HepG2 (cell line): ENCODE data around the gene NAT14. TPM values are rescaled to one million over a fixed set of nuclear protein-coding genes. Genes with fewer than 3 reads are reported as not detected.
A peak's percentile ranks its signal among the peaks of the same experiment; 100 is the strongest.

Source experiments
- ATAC-seq: fragments of 200-7000 bp; cut with Tn5 transposase; 3 replicates; pipeline ENCODE4 v1.9.1; 2020; ENCODE audit warnings: mild to moderate bottlenecking, moderate library complexity
- BruUV-seq: library from RNA; stranded (reverse); fragments of 400-500 nt; replicated peaks from 2 replicates; lab custom pipeline; 2021; lab: Mats Ljungman, UMichigan
- CTCF ChIA-PET: fragments of 300-600 bp; formaldehyde crosslinking; extraction: SDS; loops from one replicate; lab custom pipeline; 2021; ENCODE audit warnings: low total read pairs, inconsistent platforms, low intra/inter-chr PET ratio; lab: Yijun Ruan, JAX
- POLR2A ChIA-PET: fragments of 350-600 bp; sonication (Branson Sonifier 250); formaldehyde crosslinking; loops from one replicate; lab custom pipeline; 2020; ENCODE audit warnings: antibody characterized with exemption, inconsistent platforms; lab: Yijun Ruan, JAX
- DNase-seq: peaks from one replicate; pipeline ENCODE4 v3.0.0-alpha.2; 2015; ENCODE audit warnings: low spot score
- FAIRE-seq: peaks from 3 replicates; lab custom pipeline; 2011; peaks lifted over from hg19 to GRCh38; lab: Jason Lieb, UNC
- H2AFZ ChIP-seq: one replicate; pipeline ENCODE4 v1.6.1; 2011; ENCODE audit warnings: low read length, inconsistent platforms
- H3K27ac ChIP-seq: fragments of 300-600 bp; 3 replicates; pipeline ENCODE4 v1.8.0; 2011; ENCODE audit warnings: mixed run types, mild to moderate bottlenecking, mixed read lengths, low read length, inconsistent platforms; ENCODE audit not compliant: insufficient read depth; ENCODE audit errors: extremely low read length
- H3K27me3 ChIP-seq, 2 experiments: fragments of 200-600 bp in 1 of 2; 2 replicates in 1 of 2; 3 replicates in 1 of 2; pipeline versions ENCODE4 v1.6.0 to v1.8.0; 2011; ENCODE audit warnings: low read length in 2 of 2, mild to moderate bottlenecking in 2 of 2, moderate library complexity in 2 of 2, inconsistent platforms in 1 of 2; ENCODE audit not compliant: insufficient read depth in 2 of 2, control insufficient read depth in 1 of 2
- H3K36me3 ChIP-seq, 2 experiments: fragments of 200-600 bp in 1 of 2; replicated peaks in 1 of 2; 2 replicates in 1 of 2; 3 replicates in 1 of 2; pipeline versions ENCODE4 v1.5.1 to v1.8.0; 2011; ENCODE audit warnings: low read length in 2 of 2, inconsistent platforms in 1 of 2; ENCODE audit not compliant: insufficient read depth in 2 of 2, control insufficient read depth in 1 of 2
- H3K4me1 ChIP-seq: 2 replicates; pipeline ENCODE4 v1.5.1; 2012; ENCODE audit warnings: low read length, inconsistent platforms; ENCODE audit not compliant: insufficient read depth
- H3K4me2 ChIP-seq: 2 replicates; pipeline ENCODE4 v1.6.0; 2011; ENCODE audit warnings: low read depth, low read length, inconsistent platforms
- H3K4me3 ChIP-seq, 3 experiments: fragments of 200-600 bp in 1 of 3; sonication (generic), shearing (Covaris generic) in 1 of 3; replicated peaks in 1 of 3; 2 replicates each; pipeline ENCODE4 v1.5.1; 2011 to 2016; ENCODE audit warnings: low read length in 3 of 3, inconsistent platforms in 2 of 3, low read depth in 2 of 3, mild to moderate bottlenecking in 2 of 3, control low read depth in 1 of 3, mixed read lengths in 1 of 3; ENCODE audit not compliant: insufficient read depth in 1 of 3
- H3K79me2 ChIP-seq: one replicate; pipeline ENCODE4 v1.6.1; 2011; ENCODE audit warnings: low read length, inconsistent platforms; ENCODE audit not compliant: insufficient read depth
- H3K9ac ChIP-seq: 2 replicates; pipeline ENCODE4 v1.6.0; 2011; ENCODE audit warnings: mild to moderate bottlenecking, low read depth, low read length, inconsistent platforms; ENCODE audit not compliant: insufficient read depth
- H3K9me3 ChIP-seq: 2 replicates; pipeline ENCODE4 v1.5.1; 2012; ENCODE audit warnings: mild to moderate bottlenecking, low read length
- H4K20me1 ChIP-seq: 2 replicates; pipeline ENCODE4 v1.6.0; 2011; ENCODE audit warnings: inconsistent platforms, mild to moderate bottlenecking, low read length, moderate library complexity; ENCODE audit not compliant: insufficient read depth
- AGO1 ChIP-seq: fragments of 200-400 bp; formaldehyde crosslinking; IDR thresholded peaks from 2 replicates; pipeline ENCODE4 v1.6.1; 2017; ENCODE audit warnings: mild to moderate bottlenecking, low read depth, low read length, moderate library complexity; ENCODE audit not compliant: poor library complexity, severe bottlenecking
- KDM2A ChIP-seq: sonication (generic); formaldehyde crosslinking; IDR thresholded peaks from 2 replicates; pipeline ENCODE4 v1.4.0; 2020; ENCODE audit warnings: low read depth, missing genetic modification reagents, borderline replicate concordance
- LRRFIP1 ChIP-seq: sonication (generic); formaldehyde crosslinking; conservative IDR thresholded peaks from 2 replicates; pipeline ENCODE4 v1.4.0; 2020; ENCODE audit warnings: missing genetic modification reagents
- NFYC ChIP-seq: IDR thresholded peaks from 2 replicates; pipeline ENCODE4 v1.6.1; 2016; ENCODE audit warnings: missing genetic modification reagents, missing compliant biosample characterization
- PLSCR1 ChIP-seq: sonication (generic); formaldehyde crosslinking; IDR thresholded peaks from 2 replicates; pipeline ENCODE4 v1.5.0; 2020; ENCODE audit warnings: missing genetic modification reagents, mild to moderate bottlenecking, borderline replicate concordance
- RBFOX2 ChIP-seq: fragments of 200-400 bp; formaldehyde crosslinking; IDR thresholded peaks from 2 replicates; pipeline ENCODE4 v1.6.1; 2017; ENCODE audit warnings: low read depth, mild to moderate bottlenecking, low read length
- RBM39 ChIP-seq: fragments of 200-400 bp; formaldehyde crosslinking; IDR thresholded peaks from one replicate; pipeline ENCODE4 v1.6.1; 2018; ENCODE audit warnings: antibody characterized with exemption, mild to moderate bottlenecking, low read depth, low read length; ENCODE audit not compliant: poor library complexity, severe bottlenecking
- U2AF2 ChIP-seq: fragments of 200-400 bp; formaldehyde crosslinking; IDR thresholded peaks from 2 replicates; pipeline ENCODE4 v1.6.1; 2017; ENCODE audit warnings: low read depth, mild to moderate bottlenecking, low read length
- ZNF557 ChIP-seq: sonication (generic); formaldehyde crosslinking; IDR thresholded peaks from 2 replicates; pipeline ENCODE4 v1.4.0; 2020; ENCODE audit warnings: missing genetic modification reagents
- ZNF704 ChIP-seq: sonication (generic); formaldehyde crosslinking; IDR thresholded peaks from 2 replicates; pipeline ENCODE4 v1.8.1; 2023; ENCODE audit warnings: mild to moderate bottlenecking, inconsistent platforms, moderate library complexity, missing genetic modification reagents, borderline replicate concordance
- WGBS: methylation state at CpG from one replicate; pipeline ENCODE4 v1.1.6; 2017; ENCODE audit warnings: low lambda C conversion rate; 5-methylcytosine and 5-hydroxymethylcytosine counted together
- in situ Hi-C: cut with HindIII; loops from 2 replicates; pipeline ENCODE4 v1.10.0; 2017; ENCODE audit warnings: low pct_unique_long_range_greater_than_20kb; ENCODE audit not compliant: extremely low pct_ligation_motif_present
- intact Hi-C: fragments of 100-400 bp; cut with micrococcal nuclease; formaldehyde crosslinking; loops from one replicate; pipeline ENCODE4 v1.10.0; 2022; ENCODE audit not compliant: unreplicated experiment
- polyA plus RNA-seq, 8 experiments: library from polyadenylated mRNA; depleted of rRNA in 3 of 8; stranded (reverse) in 7 of 8; unstranded in 1 of 8; fragments of >200 nt; fragmentation: Illumina TruSeq in 4 of 8; extraction: Trizol in 4 of 8; gene quantifications; 2 replicates each; pipeline versions ENCODE4 v1.2.1 to v1.2.3, GENCODE V29; 2011 to 2016; ENCODE audit warnings: low read depth in 4 of 8, missing spikeins in 1 of 8, mixed read lengths in 1 of 8; ENCODE audit not compliant: insufficient read depth in 1 of 8
- total RNA-seq, 5 experiments: library from RNA; depleted of rRNA; stranded (reverse); fragments of >200 nt; fragmentation: Illumina TruSeq; extraction: Trizol; gene quantifications; 2 replicates each; pipeline ENCODE4 v1.2.3, GENCODE V29; 2016; ENCODE audit warnings: low read depth in 1 of 5
- TF ChIP-seq, protein P1 (sequence below): sonication (generic); formaldehyde crosslinking; IDR thresholded peaks from 2 replicates; pipeline ENCODE4 v1.5.1; 2020; ENCODE audit warnings: mild to moderate bottlenecking, missing genetic modification reagents, moderate library complexity

The NAT14 gene
- total and polyA plus RNA-seq, 2 of the 13 experiments (the other 11 are each of a cell fraction or from before 2014, with no cell fraction given): 20.7 to 22.3 TPM

GRCh38 chr19:55451965-55452748, 32.8 kb upstream of the NAT14 start (continued):
- TF ChIP-seq ZNF704 (CRISPR knock-in tag) (no peak), RBM39 (peak; percentile 45), KDM2A (CRISPR knock-in tag) (peak; percentile 28; the same call in 1 of the 2 replicates), AGO1 (peak; percentile 70), PLSCR1 (CRISPR knock-in tag) (no peak), ZNF557 (no peak)

DNA sequence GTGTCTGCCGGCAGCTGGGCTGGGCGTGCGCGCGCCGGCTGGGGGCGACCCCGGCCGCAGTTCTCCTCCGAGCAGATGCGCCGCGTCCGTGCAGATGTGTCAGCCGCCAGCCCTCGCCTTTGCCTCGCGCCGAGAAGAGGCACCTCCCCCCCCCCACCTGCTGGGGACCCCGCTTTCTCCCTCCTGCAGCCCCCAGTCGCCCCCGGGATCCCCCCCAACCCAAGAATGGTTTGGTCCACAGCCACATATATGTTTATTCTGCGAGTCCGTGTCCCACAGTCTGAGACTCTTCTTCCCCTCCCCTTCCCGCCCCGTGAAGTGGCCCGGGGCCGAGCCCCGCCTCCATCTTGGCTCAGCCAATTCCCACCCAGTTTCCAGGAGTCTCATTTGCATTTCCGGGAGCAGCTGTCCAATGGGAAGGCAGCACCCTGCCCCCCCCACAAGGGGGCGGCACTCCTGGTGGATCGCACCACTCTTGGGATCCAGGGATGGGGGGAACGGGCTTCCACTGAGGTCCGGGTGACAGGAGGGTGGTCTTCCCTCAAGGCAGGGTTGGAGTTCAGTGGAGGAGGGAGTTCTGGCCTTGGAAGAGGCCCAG, 32.1 kb upstream of the NAT14 start:
- no peak overlapping the region for H3K4me2 ChIP-seq
- no peaks in the 10 kb centered on the region for H3K9me3 ChIP-seq
- intact Hi-C loops: no loop called here
- ChIA-PET POLR2A (interaction anchor here (0.7 to 3.3 kb wide), 2 partner anchors 9 to 46 kb away, joined by 3 to 11 read pairs; partner anchors contain the start of genes ISOC2 and UBE2S), CTCF (no interaction called here)
- no peak overlapping the region for H3K9ac ChIP-seq
- 94% methylated on average over 30 of the region's 34 CpGs for WGBS
- peaks cover 3% of the 10 kb centered on the region for H3K79me2 ChIP-seq
- peak; percentile 44 for DNase-seq
- peak; percentile 35 for ATAC-seq
- peaks cover 0 to 11% of the 10 kb centered on the region in 2 experiments; a peak in 3 of 5 replicates for H3K36me3 ChIP-seq
- no peak overlapping the region for H3K27ac ChIP-seq
- in situ Hi-C loops: no loop called here
- no peak overlapping the region for H3K4me3 ChIP-seq
- peaks cover 14% of the 10 kb centered on the region for H3K4me1 ChIP-seq
- no peak overlapping the region for H2AFZ ChIP-seq
- no peak for FAIRE-seq
- peaks cover 0 to 17% of the 10 kb centered on the region in 2 experiments; a peak in 3 of 5 replicates for H3K27me3 ChIP-seq
- peaks cover 10% of the 10 kb centered on the region; the same call in 1 of the 2 replicates for H4K20me1 ChIP-seq
- no TSS peak for BruUV-seq
- peak; percentile 34; the same call in 1 of the 2 replicates for TF ChIP-seq RBFOX2
- no peak for TF ChIP-seq LRRFIP1 (CRISPR knock-in tag)
- TF ChIP-seq NFYC (CRISPR knock-in tag): peak; percentile 50
- TF ChIP-seq U2AF2: no peak
- TF ChIP-seq, protein P1, sequence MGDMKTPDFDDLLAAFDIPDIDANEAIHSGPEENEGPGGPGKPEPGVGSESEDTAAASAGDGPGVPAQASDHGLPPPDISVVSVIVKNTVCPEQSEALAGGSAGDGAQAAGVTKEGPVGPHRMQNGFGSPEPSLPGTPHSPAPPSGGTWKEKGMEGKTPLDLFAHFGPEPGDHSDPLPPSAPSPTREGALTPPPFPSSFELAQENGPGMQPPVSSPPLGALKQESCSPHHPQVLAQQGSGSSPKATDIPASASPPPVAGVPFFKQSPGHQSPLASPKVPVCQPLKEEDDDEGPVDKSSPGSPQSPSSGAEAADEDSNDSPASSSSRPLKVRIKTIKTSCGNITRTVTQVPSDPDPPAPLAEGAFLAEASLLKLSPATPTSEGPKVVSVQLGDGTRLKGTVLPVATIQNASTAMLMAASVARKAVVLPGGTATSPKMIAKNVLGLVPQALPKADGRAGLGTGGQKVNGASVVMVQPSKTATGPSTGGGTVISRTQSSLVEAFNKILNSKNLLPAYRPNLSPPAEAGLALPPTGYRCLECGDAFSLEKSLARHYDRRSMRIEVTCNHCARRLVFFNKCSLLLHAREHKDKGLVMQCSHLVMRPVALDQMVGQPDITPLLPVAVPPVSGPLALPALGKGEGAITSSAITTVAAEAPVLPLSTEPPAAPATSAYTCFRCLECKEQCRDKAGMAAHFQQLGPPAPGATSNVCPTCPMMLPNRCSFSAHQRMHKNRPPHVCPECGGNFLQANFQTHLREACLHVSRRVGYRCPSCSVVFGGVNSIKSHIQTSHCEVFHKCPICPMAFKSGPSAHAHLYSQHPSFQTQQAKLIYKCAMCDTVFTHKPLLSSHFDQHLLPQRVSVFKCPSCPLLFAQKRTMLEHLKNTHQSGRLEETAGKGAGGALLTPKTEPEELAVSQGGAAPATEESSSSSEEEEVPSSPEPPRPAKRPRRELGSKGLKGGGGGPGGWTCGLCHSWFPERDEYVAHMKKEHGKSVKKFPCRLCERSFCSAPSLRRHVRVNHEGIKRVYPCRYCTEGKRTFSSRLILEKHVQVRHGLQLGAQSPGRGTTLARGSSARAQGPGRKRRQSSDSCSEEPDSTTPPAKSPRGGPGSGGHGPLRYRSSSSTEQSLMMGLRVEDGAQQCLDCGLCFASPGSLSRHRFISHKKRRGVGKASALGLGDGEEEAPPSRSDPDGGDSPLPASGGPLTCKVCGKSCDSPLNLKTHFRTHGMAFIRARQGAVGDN (CRISPR knock-in tag): 0 out of 2 replicates have a peak, but pooled peaks have one; percentile 9
